Endothelial cell (in vitro differentiated cells): ENCODE data around the gene UBL3. TPM values are rescaled to one million over a fixed set of nuclear protein-coding genes. Genes with fewer than 3 reads are reported as not detected.

ENCODE experiments used
- DNase-seq: peaks from one replicate; pipeline ENCODE4 v3.0.0; 2021; ENCODE audit warnings: low spot score
- H3K27ac Mint-ChIP-seq: one replicate; pipeline ENCODE4 v1.8.0; 2021; ENCODE audit warnings: mixed read lengths, inconsistent platforms; ENCODE audit not compliant: unreplicated experiment
- H3K27me3 Mint-ChIP-seq: one replicate; pipeline ENCODE4 v1.8.0; 2021; ENCODE audit warnings: mild to moderate bottlenecking, moderate library complexity, mixed read lengths, inconsistent platforms; ENCODE audit not compliant: unreplicated experiment
- H3K36me3 Mint-ChIP-seq: one replicate; pipeline ENCODE4 v1.8.0; 2021; ENCODE audit warnings: mild to moderate bottlenecking, low read depth, mixed read lengths, inconsistent platforms; ENCODE audit not compliant: unreplicated experiment
- H3K4me1 Mint-ChIP-seq: one replicate; pipeline ENCODE4 v1.8.0; 2021; ENCODE audit warnings: mild to moderate bottlenecking, mixed read lengths, inconsistent platforms; ENCODE audit not compliant: unreplicated experiment
- H3K4me3 Mint-ChIP-seq: one replicate; pipeline ENCODE4 v1.8.0; 2021; ENCODE audit warnings: mild to moderate bottlenecking, mixed read lengths, inconsistent platforms; ENCODE audit not compliant: unreplicated experiment
- H3K9me3 Mint-ChIP-seq: one replicate; pipeline ENCODE4 v1.8.0; 2021; ENCODE audit warnings: mixed read lengths, inconsistent platforms; ENCODE audit not compliant: unreplicated experiment
- CTCF ChIP-seq: fragments of 200-600 bp; sonication (generic); IDR thresholded peaks from one replicate; pipeline ENCODE4 v1.5.0; 2021; ENCODE audit warnings: antibody characterized with exemption; ENCODE audit not compliant: unreplicated experiment
- total RNA-seq: library from RNA; stranded (reverse); fragmentation: NEBNext Ultra II Directional; extraction: Animal tissue kit (Norgen Biotek cat#: 25700); gene quantifications from one replicate; pipeline ENCODE4 v1.2.1, GENCODE V29; 2021; ENCODE audit not compliant: unreplicated experiment

UBL3 gene
- total RNA-seq, 1 donor from 2014 or later, result 17.1 TPM

- Mint-ChIP-seq H3K9me3 (no peaks in the 10 kb centered on the region), H3K27me3 (no peaks in the 10 kb centered on the region), H3K27ac (no peak overlapping the region), H3K4me3 (no peak overlapping the region), H3K36me3 (no peaks in the 10 kb centered on the region), H3K4me1 (peaks cover 5% of the 10 kb centered on the region)
- no peak for DNase-seq
- no peak for TF ChIP-seq CTCF
These were observed 49.3 kb downstream of the UBL3 start for GRCh38 chr13:29801102-29801501.

GRCh38 chr13:29800687-29801086 is 49.7 kb downstream of the UBL3 start:
- peaks cover 5% of the 10 kb centered on the region for H3K4me1 Mint-ChIP-seq
- H3K4me3 Mint-ChIP-seq, result no peak overlapping the region
- no peaks in the 10 kb centered on the region for H3K9me3 Mint-ChIP-seq
- DNase-seq, result no peak
- H3K36me3 Mint-ChIP-seq, result no peaks in the 10 kb centered on the region
- TF ChIP-seq CTCF, result no peak
- H3K27ac Mint-ChIP-seq, result no peak overlapping the region
- H3K27me3 Mint-ChIP-seq, result no peaks in the 10 kb centered on the region

- no peak overlapping the region for H3K4me3 Mint-ChIP-seq
- no peak for DNase-seq
- H3K9me3 Mint-ChIP-seq, result no peaks in the 10 kb centered on the region
- peaks cover 5% of the 10 kb centered on the region for H3K4me1 Mint-ChIP-seq
- TF ChIP-seq CTCF, result no peak
- no peaks in the 10 kb centered on the region for H3K27me3 Mint-ChIP-seq
- no peaks in the 10 kb centered on the region for H3K36me3 Mint-ChIP-seq
- no peak overlapping the region for H3K27ac Mint-ChIP-seq
These were observed 51.4 kb downstream of the UBL3 start for GRCh38 chr13:29799041-29799440.

- Mint-ChIP-seq H3K36me3 (no peaks in the 10 kb centered on the region), H3K9me3 (no peaks in the 10 kb centered on the region), H3K27ac (no peak overlapping the region), H3K27me3 (peaks cover 2% of the 10 kb centered on the region), H3K4me1 (peaks cover 2% of the 10 kb centered on the region), H3K4me3 (no peak overlapping the region)
- no peak for DNase-seq
- no peak for TF ChIP-seq CTCF
These were observed 58.2 kb downstream of the UBL3 start for GRCh38 chr13:29791997-29792780.

- Mint-ChIP-seq H3K4me1 (peaks cover 2% of the 10 kb centered on the region), H3K27me3 (peaks cover 2% of the 10 kb centered on the region), H3K9me3 (no peaks in the 10 kb centered on the region), H3K4me3 (no peak overlapping the region), H3K36me3 (no peaks in the 10 kb centered on the region), H3K27ac (no peak overlapping the region)
- DNase-seq, result no peak
- TF ChIP-seq CTCF, result no peak
These were observed 58.9 kb downstream of the UBL3 start for GRCh38 chr13:29791508-29791907.
